HepG2 (cell line): ENCODE measurements around the gene IGF2. TPM values are rescaled to one million over a fixed set of nuclear protein-coding genes. Genes with fewer than 3 reads are reported as not detected.

Source experiments
- ATAC-seq: fragments of 200-7000 bp; cut with Tn5 transposase; 3 replicates; pipeline ENCODE4 v1.9.1; 2020; ENCODE audit warnings: mild to moderate bottlenecking, moderate library complexity
- BruUV-seq: library from RNA; stranded (reverse); fragments of 400-500 nt; replicated peaks from 2 replicates; lab custom pipeline; 2021; lab: Mats Ljungman, UMichigan
- CTCF ChIA-PET: fragments of 300-600 bp; formaldehyde crosslinking; extraction: SDS; loops from one replicate; lab custom pipeline; 2021; ENCODE audit warnings: low total read pairs, inconsistent platforms, low intra/inter-chr PET ratio; lab: Yijun Ruan, JAX
- POLR2A ChIA-PET: fragments of 350-600 bp; sonication (Branson Sonifier 250); formaldehyde crosslinking; loops from one replicate; lab custom pipeline; 2020; ENCODE audit warnings: antibody characterized with exemption, inconsistent platforms; lab: Yijun Ruan, JAX
- DNase-seq: peaks from one replicate; pipeline ENCODE4 v3.0.0-alpha.2; 2015; ENCODE audit warnings: low spot score
- FAIRE-seq: peaks from 3 replicates; lab custom pipeline; 2011; peaks lifted over from hg19 to GRCh38; lab: Jason Lieb, UNC
- H2AFZ ChIP-seq: one replicate; pipeline ENCODE4 v1.6.1; 2011; ENCODE audit warnings: low read length, inconsistent platforms
- H3K27ac ChIP-seq: fragments of 300-600 bp; 3 replicates; pipeline ENCODE4 v1.8.0; 2011; ENCODE audit warnings: mixed run types, mild to moderate bottlenecking, mixed read lengths, low read length, inconsistent platforms; ENCODE audit not compliant: insufficient read depth; ENCODE audit errors: extremely low read length
- H3K27me3 ChIP-seq, 2 experiments: fragments of 200-600 bp in 1 of 2; 2 replicates in 1 of 2; 3 replicates in 1 of 2; pipeline versions ENCODE4 v1.6.0 to v1.8.0; 2011; ENCODE audit warnings: low read length in 2 of 2, mild to moderate bottlenecking in 2 of 2, moderate library complexity in 2 of 2, inconsistent platforms in 1 of 2; ENCODE audit not compliant: insufficient read depth in 2 of 2, control insufficient read depth in 1 of 2
- H3K36me3 ChIP-seq, 2 experiments: fragments of 200-600 bp in 1 of 2; replicated peaks in 1 of 2; 2 replicates in 1 of 2; 3 replicates in 1 of 2; pipeline versions ENCODE4 v1.5.1 to v1.8.0; 2011; ENCODE audit warnings: low read length in 2 of 2, inconsistent platforms in 1 of 2; ENCODE audit not compliant: insufficient read depth in 2 of 2, control insufficient read depth in 1 of 2
- H3K4me1 ChIP-seq: 2 replicates; pipeline ENCODE4 v1.5.1; 2012; ENCODE audit warnings: low read length, inconsistent platforms; ENCODE audit not compliant: insufficient read depth
- H3K4me2 ChIP-seq: 2 replicates; pipeline ENCODE4 v1.6.0; 2011; ENCODE audit warnings: low read depth, low read length, inconsistent platforms
- H3K4me3 ChIP-seq, 3 experiments: fragments of 200-600 bp in 1 of 3; sonication (generic), shearing (Covaris generic) in 1 of 3; replicated peaks in 1 of 3; 2 replicates each; pipeline ENCODE4 v1.5.1; 2011 to 2016; ENCODE audit warnings: low read length in 3 of 3, inconsistent platforms in 2 of 3, low read depth in 2 of 3, mild to moderate bottlenecking in 2 of 3, control low read depth in 1 of 3, mixed read lengths in 1 of 3; ENCODE audit not compliant: insufficient read depth in 1 of 3
- H3K79me2 ChIP-seq: one replicate; pipeline ENCODE4 v1.6.1; 2011; ENCODE audit warnings: low read length, inconsistent platforms; ENCODE audit not compliant: insufficient read depth
- H3K9ac ChIP-seq: 2 replicates; pipeline ENCODE4 v1.6.0; 2011; ENCODE audit warnings: mild to moderate bottlenecking, low read depth, low read length, inconsistent platforms; ENCODE audit not compliant: insufficient read depth
- H3K9me3 ChIP-seq: 2 replicates; pipeline ENCODE4 v1.5.1; 2012; ENCODE audit warnings: mild to moderate bottlenecking, low read length
- H4K20me1 ChIP-seq: 2 replicates; pipeline ENCODE4 v1.6.0; 2011; ENCODE audit warnings: inconsistent platforms, mild to moderate bottlenecking, low read length, moderate library complexity; ENCODE audit not compliant: insufficient read depth
- BRF2 ChIP-seq: sonication (generic); formaldehyde crosslinking; IDR thresholded peaks from 2 replicates; pipeline ENCODE4 v1.8.1; 2022; ENCODE audit warnings: mild to moderate bottlenecking, missing genetic modification reagents
- MNT ChIP-seq: fragments of 450-650 bp; IDR thresholded peaks from 2 replicates; pipeline ENCODE4 v1.6.1; 2016
- NFAT5 ChIP-seq: sonication (generic); formaldehyde crosslinking; IDR thresholded peaks from 2 replicates; pipeline ENCODE4 v1.4.0; 2020; ENCODE audit warnings: missing genetic modification reagents
- ZNF292 ChIP-seq: sonication (generic); formaldehyde crosslinking; IDR thresholded peaks from 2 replicates; pipeline ENCODE4 v1.8.1; 2022; ENCODE audit warnings: mild to moderate bottlenecking, low read depth, missing genetic modification reagents, borderline replicate concordance
- ZNF441 ChIP-seq: sonication (generic); formaldehyde crosslinking; IDR thresholded peaks from 2 replicates; pipeline ENCODE4 v1.7.0; 2021; ENCODE audit warnings: missing genetic modification reagents, borderline replicate concordance
- WGBS: methylation state at CpG from one replicate; pipeline ENCODE4 v1.1.6; 2017; ENCODE audit warnings: low lambda C conversion rate; 5-methylcytosine and 5-hydroxymethylcytosine counted together
- in situ Hi-C: cut with HindIII; loops from 2 replicates; pipeline ENCODE4 v1.10.0; 2017; ENCODE audit warnings: low pct_unique_long_range_greater_than_20kb; ENCODE audit not compliant: extremely low pct_ligation_motif_present
- intact Hi-C: fragments of 100-400 bp; cut with micrococcal nuclease; formaldehyde crosslinking; loops from one replicate; pipeline ENCODE4 v1.10.0; 2022; ENCODE audit not compliant: unreplicated experiment
- polyA plus RNA-seq, 8 experiments: library from polyadenylated mRNA; depleted of rRNA in 3 of 8; stranded (reverse) in 7 of 8; unstranded in 1 of 8; fragments of >200 nt; fragmentation: Illumina TruSeq in 4 of 8; extraction: Trizol in 4 of 8; gene quantifications; 2 replicates each; pipeline versions ENCODE4 v1.2.1 to v1.2.3, GENCODE V29; 2011 to 2016; ENCODE audit warnings: low read depth in 4 of 8, missing spikeins in 1 of 8, mixed read lengths in 1 of 8; ENCODE audit not compliant: insufficient read depth in 1 of 8
- total RNA-seq, 5 experiments: library from RNA; depleted of rRNA; stranded (reverse); fragments of >200 nt; fragmentation: Illumina TruSeq; extraction: Trizol; gene quantifications; 2 replicates each; pipeline ENCODE4 v1.2.3, GENCODE V29; 2016; ENCODE audit warnings: low read depth in 1 of 5

IGF2 gene
- total and polyA plus RNA-seq, 2 of the 13 experiments (the other 11 are each of a cell fraction or from before 2014, with no cell fraction given): 79.1 to 254 TPM

GRCh38 chr11:2104524-2105440 lies 34.4 kb downstream of the IGF2 start:
- 89% methylated on average over 13 of the region's 18 CpGs for WGBS
- H3K4me3 ChIP-seq: no peak overlapping the region
- H2AFZ ChIP-seq: no peak overlapping the region
- H3K4me2 ChIP-seq: no peak overlapping the region
- peaks cover 76% of the 10 kb centered on the region for H3K4me1 ChIP-seq
- H3K36me3 ChIP-seq: no peaks in the 10 kb centered on the region
- in situ Hi-C loops (no loop called here), intact Hi-C loops (no loop called here)
- TF ChIP-seq MNT (peak; percentile 71; the same call in 1 of the 2 replicates), ZNF441 (no peak)
- CTCF ChIA-PET: no interaction called here
- DNase-seq (no peak), FAIRE-seq (no peak), ATAC-seq (no peak)
- no peaks in the 10 kb centered on the region for H4K20me1 ChIP-seq
- no peaks in the 10 kb centered on the region for H3K9me3 ChIP-seq
- H3K79me2 ChIP-seq: no peaks in the 10 kb centered on the region
- H3K9ac ChIP-seq: no peak overlapping the region
- no peak overlapping the region for H3K27ac ChIP-seq
- POLR2A ChIA-PET: interaction anchor here (0.8 to 1.5 kb wide), 3 partner anchors 8 to 117 kb away, joined by 3 read pairs; no protein-coding TSS in a partner anchor
- H3K27me3 ChIP-seq: no peaks in the 10 kb centered on the region
- no TSS peak for BruUV-seq

- peak overlapping the region; percentile 55 for H3K27ac ChIP-seq
- peaks cover 76% of the 10 kb centered on the region for H3K4me1 ChIP-seq
- DNase-seq (no peak), FAIRE-seq (no peak), ATAC-seq (no peak)
- H3K4me3 ChIP-seq: no peak overlapping the region
- H3K27me3 ChIP-seq: no peaks in the 10 kb centered on the region
- no peak overlapping the region for H3K9ac ChIP-seq
- no peaks in the 10 kb centered on the region for H4K20me1 ChIP-seq
- in situ Hi-C loops: no loop called here
- CTCF ChIA-PET: no interaction called here
- H3K36me3 ChIP-seq: no peaks in the 10 kb centered on the region
- H3K4me2 ChIP-seq: no peak overlapping the region
- intact Hi-C loops: no loop called here
- no TSS peak for BruUV-seq
- POLR2A ChIA-PET: interaction anchor here (1.3 to 2.0 kb wide), 2 partner anchors 33 to 115 kb away, joined by 6 to 13 read pairs; no protein-coding TSS in a partner anchor
- TF ChIP-seq BRF2 (CRISPR knock-in tag): no peak
- no peak for TF ChIP-seq NFAT5 (CRISPR knock-in tag)
- TF ChIP-seq ZNF292 (CRISPR knock-in tag): no peak
- H3K79me2 ChIP-seq: no peaks in the 10 kb centered on the region
- no peak overlapping the region for H2AFZ ChIP-seq
- no peaks in the 10 kb centered on the region for H3K9me3 ChIP-seq
- WGBS: 98% methylated on average over 7 of the region's 25 CpGs
Measured at GRCh38 chr11:2103668-2104523, 35.3 kb downstream of the IGF2 start.
